Keratinocyte (primary cell): ENCODE data around the gene SLC7A7. TPM values are rescaled to one million over a fixed set of nuclear protein-coding genes. Genes with fewer than 3 reads are reported as not detected.

Experiments used
- DNase-seq: peaks from one replicate; pipeline ENCODE4 v3.0.0-alpha.2; 2011; ENCODE audit warnings: low read depth, missing footprints, low spot score
- FAIRE-seq: peaks from 2 replicates; lab custom pipeline; 2011; peaks lifted over from hg19 to GRCh38; lab: Jason Lieb, UNC
- H2AFZ ChIP-seq: 2 replicates; pipeline ENCODE4 v1.6.0; 2012; ENCODE audit warnings: low read length, control low read depth, inconsistent platforms; ENCODE audit not compliant: control insufficient read depth
- H3K27ac ChIP-seq: 2 replicates; pipeline ENCODE4 v1.5.1; 2011; ENCODE audit warnings: low read length; ENCODE audit not compliant: control insufficient read depth, insufficient read depth
- H3K27me3 ChIP-seq: 3 replicates; pipeline ENCODE4 v1.6.0; 2011; ENCODE audit warnings: low read length; ENCODE audit not compliant: control insufficient read depth, insufficient read depth; ENCODE audit errors: extremely low read depth
- H3K36me3 ChIP-seq, 2 experiments: 2 replicates in 1 of 2; 3 replicates in 1 of 2; pipeline ENCODE4 v1.5.1; 2011; ENCODE audit warnings: low read length in 2 of 2, mild to moderate bottlenecking in 1 of 2; ENCODE audit not compliant: control insufficient read depth in 2 of 2, insufficient read depth in 2 of 2; ENCODE audit errors: extremely low read depth in 1 of 2
- H3K4me1 ChIP-seq: 3 replicates; pipeline ENCODE4 v1.5.1; 2011; ENCODE audit warnings: low read length; ENCODE audit not compliant: control insufficient read depth, insufficient read depth; ENCODE audit errors: extremely low read depth
- H3K4me2 ChIP-seq: 3 replicates; pipeline ENCODE4 v1.6.0; 2011; ENCODE audit warnings: low read depth, low read length; ENCODE audit not compliant: control insufficient read depth, insufficient read depth; ENCODE audit errors: extremely low read depth
- H3K4me3 ChIP-seq, 3 experiments: fragments of 200-600 bp in 1 of 3; sonication (generic) in 1 of 3; 2 replicates in 2 of 3; 3 replicates in 1 of 3; pipeline ENCODE4 v1.5.1; 2011 to 2016; ENCODE audit warnings: low read length in 3 of 3, mild to moderate bottlenecking in 3 of 3, control low read depth in 2 of 3, inconsistent platforms in 1 of 3, low read depth in 1 of 3, mixed read lengths in 1 of 3, mixed run types in 1 of 3, moderate library complexity in 1 of 3; ENCODE audit not compliant: control insufficient read depth in 2 of 3, insufficient read depth in 2 of 3; ENCODE audit errors: extremely low read depth in 1 of 3
- H3K79me2 ChIP-seq: 2 replicates; pipeline ENCODE4 v1.6.0; 2012; ENCODE audit warnings: low read length; ENCODE audit not compliant: control insufficient read depth, insufficient read depth
- H3K9ac ChIP-seq: 3 replicates; pipeline ENCODE4 v1.6.0; 2011; ENCODE audit warnings: low read length; ENCODE audit not compliant: control insufficient read depth, insufficient read depth; ENCODE audit errors: extremely low read depth
- H3K9me1 ChIP-seq: 3 replicates; pipeline ENCODE4 v1.6.0; 2011; ENCODE audit warnings: low read length; ENCODE audit not compliant: control insufficient read depth, insufficient read depth; ENCODE audit errors: extremely low read depth
- H3K9me3 ChIP-seq: 2 replicates; pipeline ENCODE4 v1.5.1; 2012; ENCODE audit warnings: low read depth, low read length; ENCODE audit not compliant: control insufficient read depth
- H4K20me1 ChIP-seq: 3 replicates; pipeline ENCODE4 v1.6.0; 2011; ENCODE audit warnings: low read length; ENCODE audit not compliant: control insufficient read depth, insufficient read depth; ENCODE audit errors: extremely low read depth
- EZH2 ChIP-seq: IDR thresholded peaks from one replicate; pipeline ENCODE4 v1.6.1; 2012; ENCODE audit warnings: inconsistent platforms, mild to moderate bottlenecking, low read length, moderate library complexity
- dilution Hi-C: fragments of 300-500 bp; cut with MboI; formaldehyde crosslinking; loops from one replicate; pipeline ENCODE4 v1.7.0; 2020; ENCODE audit warnings: low sequenced_read_pairs; ENCODE audit not compliant: extremely low pct_ligation_motif_present
- polyA plus RNA-seq, 5 experiments: library from polyadenylated mRNA; depleted of rRNA in 3 of 5; stranded (reverse) in 3 of 5; stranded (forward) in 1 of 5; unstranded in 1 of 5; fragments of >200 nt; gene quantifications; 1 replicate in 1 of 5; 2 replicates in 3 of 5; 3 replicates in 1 of 5; pipeline versions ENCODE4 v1.2.1 to v1.2.3, GENCODE V29; 2011 to 2012; ENCODE audit warnings: missing spikeins in 2 of 5, low read depth in 1 of 5, low replicate concordance in 1 of 5
- TF ChIP-seq, protein P1 (sequence below), 3 experiments: IDR thresholded peaks in 1 of 3; conservative IDR thresholded peaks in 1 of 3; optimal IDR thresholded peaks in 1 of 3; 2 replicates in 2 of 3; 3 replicates in 1 of 3; pipeline versions ENCODE3 to v1.5.1; 2011; ENCODE audit warnings: low read length in 3 of 3, mild to moderate bottlenecking in 3 of 3, moderate library complexity in 2 of 3, control low read depth in 1 of 3, inconsistent platforms in 1 of 3; ENCODE audit not compliant: insufficient read depth in 2 of 3; ENCODE audit errors: extremely low read depth in 1 of 3

Gene SLC7A7
- polyA plus RNA-seq, 1 donor (not counting 4 experiments of a cell fraction or from before 2014, with no cell fraction given): 0.20 TPM

DNA sequence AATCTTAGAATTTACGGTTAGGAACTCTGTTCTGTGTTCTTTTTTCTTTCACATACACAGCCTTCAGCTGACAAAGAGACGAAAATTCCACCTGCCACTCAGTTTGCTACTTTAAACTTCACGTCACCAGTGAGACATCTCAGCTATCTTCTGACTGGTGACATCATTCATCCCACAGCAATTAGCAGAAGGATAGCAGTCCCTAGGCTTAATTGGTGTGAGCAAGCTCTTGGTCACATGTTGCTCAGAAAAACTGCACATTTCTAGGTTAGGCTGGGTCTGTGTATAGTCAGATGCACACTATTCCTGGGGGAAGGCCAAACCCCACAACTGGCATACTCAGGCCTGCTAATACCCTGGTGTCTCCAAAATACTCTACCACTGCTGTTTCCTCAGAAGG is 23.9 kb downstream of the SLC7A7 start:
- H3K36me3 ChIP-seq: no peaks in the 10 kb centered on the region
- TF ChIP-seq, protein P1, sequence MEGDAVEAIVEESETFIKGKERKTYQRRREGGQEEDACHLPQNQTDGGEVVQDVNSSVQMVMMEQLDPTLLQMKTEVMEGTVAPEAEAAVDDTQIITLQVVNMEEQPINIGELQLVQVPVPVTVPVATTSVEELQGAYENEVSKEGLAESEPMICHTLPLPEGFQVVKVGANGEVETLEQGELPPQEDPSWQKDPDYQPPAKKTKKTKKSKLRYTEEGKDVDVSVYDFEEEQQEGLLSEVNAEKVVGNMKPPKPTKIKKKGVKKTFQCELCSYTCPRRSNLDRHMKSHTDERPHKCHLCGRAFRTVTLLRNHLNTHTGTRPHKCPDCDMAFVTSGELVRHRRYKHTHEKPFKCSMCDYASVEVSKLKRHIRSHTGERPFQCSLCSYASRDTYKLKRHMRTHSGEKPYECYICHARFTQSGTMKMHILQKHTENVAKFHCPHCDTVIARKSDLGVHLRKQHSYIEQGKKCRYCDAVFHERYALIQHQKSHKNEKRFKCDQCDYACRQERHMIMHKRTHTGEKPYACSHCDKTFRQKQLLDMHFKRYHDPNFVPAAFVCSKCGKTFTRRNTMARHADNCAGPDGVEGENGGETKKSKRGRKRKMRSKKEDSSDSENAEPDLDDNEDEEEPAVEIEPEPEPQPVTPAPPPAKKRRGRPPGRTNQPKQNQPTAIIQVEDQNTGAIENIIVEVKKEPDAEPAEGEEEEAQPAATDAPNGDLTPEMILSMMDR (optimal IDR thresholded peaks at IDR 0.05 in 1 of 3, IDR thresholded peaks at IDR 0.05 in 1 of 3, conservative IDR thresholded peaks at IDR 0.05 in 1 of 3; ENCODE audit: extremely low read depth in 1 of 3, insufficient read depth in 2 of 3, low read length in 3 of 3): no peak
- TF ChIP-seq EZH2: no peak
- no peaks in the 10 kb centered on the region for H3K9me3 ChIP-seq
- H3K27me3 ChIP-seq: peaks cover 5% of the 10 kb centered on the region
- H3K9me1 ChIP-seq: no peaks in the 10 kb centered on the region
- dilution Hi-C loops: no loop called here
- FAIRE-seq (no peak), DNase-seq (peak; percentile 71)
- no peak overlapping the region for H3K27ac ChIP-seq
- H3K79me2 ChIP-seq: no peaks in the 10 kb centered on the region
- H4K20me1 ChIP-seq: no peaks in the 10 kb centered on the region
- peaks cover 15% of the 10 kb centered on the region for H3K4me1 ChIP-seq
- no peak overlapping the region for H3K9ac ChIP-seq
- no peak overlapping the region for H2AFZ ChIP-seq
- H3K4me2 ChIP-seq: no peak overlapping the region
- H3K4me3 ChIP-seq: no peak overlapping the region

DNA sequence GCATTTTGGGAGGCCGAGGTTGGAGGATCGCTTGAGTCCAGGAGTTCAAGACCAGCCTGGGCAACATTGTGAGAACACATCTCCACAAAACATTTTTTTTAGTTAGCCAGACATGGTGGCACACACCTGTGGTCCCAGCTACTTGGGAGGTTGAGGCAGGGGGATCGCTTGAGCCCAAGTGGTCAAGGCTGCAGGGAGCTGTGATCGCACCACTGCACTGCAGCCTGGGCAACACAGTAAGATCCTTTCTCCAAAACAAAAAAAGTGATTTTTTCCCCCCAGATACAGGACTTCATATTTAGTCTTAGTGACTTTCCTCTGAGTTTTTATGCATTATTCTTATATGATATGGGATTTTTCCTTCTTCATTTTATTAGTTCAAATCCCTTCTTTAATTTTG is 28.6 kb downstream of the SLC7A7 start:
- Histone ChIP-seq H3K9ac (no peak overlapping the region), H3K9me3 (no peaks in the 10 kb centered on the region), H3K27me3 (no peaks in the 10 kb centered on the region), H3K36me3 (no peaks in the 10 kb centered on the region), H3K4me2 (no peak overlapping the region), H2AFZ (no peak overlapping the region), H3K9me1 (no peaks in the 10 kb centered on the region), H3K4me1 (peaks cover 15% of the 10 kb centered on the region), H3K79me2 (no peaks in the 10 kb centered on the region), H3K4me3 (no peak overlapping the region), H3K27ac (no peak overlapping the region), H4K20me1 (no peaks in the 10 kb centered on the region)
- dilution Hi-C loops: no loop called here
- TF ChIP-seq, protein P1 (optimal IDR thresholded peaks at IDR 0.05 in 1 of 3, IDR thresholded peaks at IDR 0.05 in 1 of 3, conservative IDR thresholded peaks at IDR 0.05 in 1 of 3; ENCODE audit: extremely low read depth in 1 of 3, insufficient read depth in 2 of 3, low read length in 3 of 3): no peak
- no peak for TF ChIP-seq EZH2
- FAIRE-seq: no peak
- no peak for DNase-seq
